Fibroblast of pulmonary artery (primary cell): ENCODE measurements around the gene MTA1.

ENCODE experiments used
- DNase-seq: peaks from one replicate; pipeline ENCODE4 v3.0.0-alpha.2; 2010; ENCODE audit warnings: low read depth
- H3K4me3 ChIP-seq: replicated peaks from 2 replicates; pipeline ENCODE4 v1.5.1; 2011; ENCODE audit warnings: low read depth, mild to moderate bottlenecking, control low read depth, low read length, moderate library complexity
- CTCF ChIP-seq: IDR thresholded peaks from 2 replicates; pipeline ENCODE4 v1.5.1; 2011; ENCODE audit warnings: mild to moderate bottlenecking, control low read depth, low read length, inconsistent platforms; ENCODE audit errors: missing control alignments

Gene MTA1

GRCh38 chr14:105391541-105391940 is 28.1 kb upstream of the MTA1 start:
- no peak for TF ChIP-seq CTCF

GRCh38 chr14:105392131-105393090 is 27.2 kb upstream of the MTA1 start:
- H3K4me3 ChIP-seq = no peak overlapping the region
- TF ChIP-seq CTCF = no peak
- no peak for DNase-seq

More at GRCh38 chr14:105391541-105391940, 28.1 kb upstream of the MTA1 start:
- no peak for DNase-seq
- no peak overlapping the region for H3K4me3 ChIP-seq

- no peak overlapping the region for H3K4me3 ChIP-seq
- no peak for DNase-seq
- TF ChIP-seq CTCF = no peak
Observed at GRCh38 chr14:105393151-105393550, 26.5 kb upstream of the MTA1 start.

- no peak for TF ChIP-seq CTCF
- DNase-seq = no peak
- no peak overlapping the region for H3K4me3 ChIP-seq
Observed at GRCh38 chr14:105394714-105395537, 24.7 kb upstream of the MTA1 start.

- TF ChIP-seq CTCF = no peak
- no peak for DNase-seq
- H3K4me3 ChIP-seq = no peak overlapping the region
Observed at GRCh38 chr14:105395538-105395854, 24.1 kb upstream of the MTA1 start.

- H3K4me3 ChIP-seq = no peak overlapping the region
- no peak for DNase-seq
- TF ChIP-seq CTCF = no peak
Observed at GRCh38 chr14:105397350-105397931, 22.2 kb upstream of the MTA1 start.
